Ovary (tissue), 9 donors: ENCODE results near the gene EPS8L1. TPM values are rescaled to one million over a fixed set of nuclear protein-coding genes. Genes with fewer than 3 reads are reported as not detected.

ENCODE experiments used
- DNase-seq, 5 donors: peaks; one replicate each; pipeline ENCODE4 v3.0.0-alpha.2; 2019 to 2020
- H3K27ac ChIP-seq, 2 donors: fragments of 200-600 bp; one replicate each; pipeline versions ENCODE4 v1.5.1 to v1.8.0; 2019 to 2022
- H3K27me3 ChIP-seq: fragments of 200-600 bp; one replicate; pipeline ENCODE4 v1.8.0; 2022
- H3K36me3 ChIP-seq: fragments of 200-600 bp; sonication (generic); one replicate; pipeline ENCODE4 v1.5.1; 2019
- H3K4me1 ChIP-seq: one replicate; pipeline ENCODE4 v1.8.1; 2013; ENCODE audit warnings: mild to moderate bottlenecking, moderate library complexity; ENCODE audit not compliant: insufficient read depth
- H3K4me3 ChIP-seq: fragments of 200-600 bp; sonication (generic); one replicate; pipeline ENCODE4 v1.5.1; 2017
- H3K9me3 ChIP-seq, 2 donors: fragments of 200-600 bp in 1 of 2; sonication (generic) in 1 of 2; one replicate each; pipeline versions ENCODE4 v1.5.1 to v1.8.1; 2013 to 2019; ENCODE audit warnings: mild to moderate bottlenecking in 1 of 2, moderate library complexity in 1 of 2
- EP300 ChIP-seq: sonication (generic); formaldehyde crosslinking; IDR thresholded peaks from one replicate; pipeline ENCODE4 v1.6.1; 2017; ENCODE audit warnings: antibody characterized with exemption
- POLR2A ChIP-seq: fragments of 450-650 bp; IDR thresholded peaks from one replicate; pipeline ENCODE4 v1.6.1; 2017; ENCODE audit warnings: antibody characterized with exemption, mild to moderate bottlenecking, moderate library complexity
- WGBS, 3 donors: extraction: QIAGEN DNeasy Blood & Tissue Kit in 1 of 3; methylation state at CpG; one replicate each; pipeline versions ENCODE4 v1.1.5 to v1.1.7; 2013 to 2017; 5-methylcytosine and 5-hydroxymethylcytosine counted together
- intact Hi-C, 4 donors: fragments of 100-400 bp; cut with DNase I; formaldehyde crosslinking; loops; one replicate each; pipeline versions ENCODE4 v1.11.0 to v1.15.1; 2022 to 2023
- polyA plus RNA-seq, 2 donors: library from polyadenylated mRNA; stranded (reverse); fragments of 200-250 nt in 1 of 2; fragments of 350-450 nt in 1 of 2; fragmentation: Illumina TruSeq in 1 of 2; extraction: RNeasy Lipid Tissue Mini Kit (QIAGEN cat#74804) in 1 of 2; gene quantifications; one replicate each; pipeline ENCODE4 v1.2.3, GENCODE V29; 2013 to 2014
- total RNA-seq, 7 donors: library from RNA; depleted of rRNA in 2 of 7; stranded (reverse); fragments of >200 nt in 2 of 7; fragmentation: NEBNext Ultra II Directional in 3 of 7; extraction: Animal tissue kit (Norgen Biotek cat#: 25700) in 3 of 7; gene quantifications; one replicate each; pipeline versions ENCODE4 v1.1.0 to v1.2.4, GENCODE V29; 2016 to 2023
- TF ChIP-seq, protein P1 (sequence below), 3 donors: fragments of 450-650 bp in 2 of 3; fragments of 200-600 bp in 1 of 3; IDR thresholded peaks; one replicate each; pipeline versions ENCODE4 v1.5.1 to v1.8.0; 2016 to 2022; ENCODE audit warnings: antibody characterized with exemption in 3 of 3, mild to moderate bottlenecking in 1 of 3
- donor health status: DM: no; HTN: no; CAD: no; lungs with moderate emphysema.
- donor health status: DM: no; HTN: no; CAD: no.
- donor health status: Bipolar disorder and iron deficiency.
- donor health status: DM: yes; HTN: yes; CAD: no.
- donor health status: DM: no; HTN: no; CAD: no.
- donor health status: DM: yes; HTN: yes; CAD: no.

Gene EPS8L1
- total and polyA plus RNA-seq, 9 donors = 0.87 to 142 (median 5.1) TPM

DNA sequence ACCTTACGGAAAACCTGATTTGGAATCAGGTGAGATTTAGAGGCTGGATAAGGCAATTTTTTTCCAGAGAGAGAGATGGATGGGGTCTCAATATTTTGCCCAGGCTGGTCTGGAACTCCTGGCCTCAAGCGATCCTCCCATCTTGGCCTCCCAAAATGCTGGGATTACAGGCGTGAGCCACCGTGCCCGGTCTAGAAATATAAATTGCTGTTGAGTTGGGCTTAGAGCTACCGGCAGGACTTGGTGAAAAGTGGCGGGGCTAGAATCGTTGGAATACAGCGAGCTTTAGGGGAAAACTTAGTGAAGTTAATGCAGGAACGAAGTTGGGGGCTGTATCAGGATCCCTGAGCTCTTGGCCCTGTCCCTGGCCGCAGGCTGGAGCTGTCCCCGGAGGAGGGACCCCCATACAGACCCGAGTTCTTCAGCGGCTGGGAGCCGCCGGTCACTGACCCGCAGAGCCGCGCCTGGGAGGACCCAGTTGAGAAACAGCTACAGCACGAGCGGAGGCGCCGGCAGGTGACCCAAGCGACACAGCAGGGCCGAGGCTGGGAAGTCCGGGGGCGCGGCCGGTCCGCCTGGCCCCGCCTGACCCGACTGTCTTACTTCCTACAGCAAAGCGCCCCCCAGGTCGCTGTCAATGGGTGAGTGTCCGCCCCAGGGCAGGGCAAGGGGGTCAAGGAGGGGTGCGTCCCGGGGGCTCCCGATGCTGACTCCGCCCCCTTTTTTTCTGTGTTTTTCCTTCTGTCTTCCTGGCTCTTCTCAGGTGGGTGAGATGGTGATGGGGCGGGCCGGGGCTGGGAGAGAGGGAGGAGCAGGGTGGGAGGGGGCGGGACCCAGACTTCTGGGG is 7.6 kb downstream of the EPS8L1 start:
- H3K27ac ChIP-seq = no peak overlapping the region
- no peaks in the 10 kb centered on the region for H3K36me3 ChIP-seq
- TF ChIP-seq POLR2A (no peak), EP300 (no peak)
- TF ChIP-seq, protein P1, sequence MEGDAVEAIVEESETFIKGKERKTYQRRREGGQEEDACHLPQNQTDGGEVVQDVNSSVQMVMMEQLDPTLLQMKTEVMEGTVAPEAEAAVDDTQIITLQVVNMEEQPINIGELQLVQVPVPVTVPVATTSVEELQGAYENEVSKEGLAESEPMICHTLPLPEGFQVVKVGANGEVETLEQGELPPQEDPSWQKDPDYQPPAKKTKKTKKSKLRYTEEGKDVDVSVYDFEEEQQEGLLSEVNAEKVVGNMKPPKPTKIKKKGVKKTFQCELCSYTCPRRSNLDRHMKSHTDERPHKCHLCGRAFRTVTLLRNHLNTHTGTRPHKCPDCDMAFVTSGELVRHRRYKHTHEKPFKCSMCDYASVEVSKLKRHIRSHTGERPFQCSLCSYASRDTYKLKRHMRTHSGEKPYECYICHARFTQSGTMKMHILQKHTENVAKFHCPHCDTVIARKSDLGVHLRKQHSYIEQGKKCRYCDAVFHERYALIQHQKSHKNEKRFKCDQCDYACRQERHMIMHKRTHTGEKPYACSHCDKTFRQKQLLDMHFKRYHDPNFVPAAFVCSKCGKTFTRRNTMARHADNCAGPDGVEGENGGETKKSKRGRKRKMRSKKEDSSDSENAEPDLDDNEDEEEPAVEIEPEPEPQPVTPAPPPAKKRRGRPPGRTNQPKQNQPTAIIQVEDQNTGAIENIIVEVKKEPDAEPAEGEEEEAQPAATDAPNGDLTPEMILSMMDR (IDR thresholded peaks at IDR 0.05) = no peak
- WGBS, 3 donors = 30 to 42% (median 42%) methylated on average over 42 of the region's 42 CpGs
- no peak for DNase-seq
- H3K4me3 ChIP-seq = no peak overlapping the region
- intact Hi-C loops = no loop called here
- peaks cover 0 to 4% of the 10 kb centered on the region in 2 donors for H3K9me3 ChIP-seq
- H3K4me1 ChIP-seq = peaks cover 16% of the 10 kb centered on the region
- H3K27me3 ChIP-seq = peaks cover 11% of the 10 kb centered on the region

DNA sequence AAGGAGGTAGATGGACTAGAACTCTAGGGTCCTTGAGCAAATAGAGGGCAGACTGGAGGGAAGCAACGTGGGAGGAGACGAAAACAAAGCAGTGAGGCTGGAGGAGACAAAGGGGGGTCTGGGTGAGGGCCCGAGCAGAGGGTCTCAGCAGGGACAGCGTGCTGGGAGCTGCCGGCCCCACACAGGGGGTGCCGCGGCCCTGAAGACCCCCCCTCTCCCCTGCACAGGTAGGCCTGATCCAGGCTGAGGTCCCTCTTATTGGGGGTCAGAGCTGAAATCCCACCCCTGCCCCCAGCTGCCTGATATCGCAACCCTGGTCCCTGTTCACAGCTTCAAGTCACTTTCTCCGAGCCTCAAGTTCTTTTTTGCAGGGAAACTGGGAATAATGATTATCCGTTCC is 8.7 kb downstream of the EPS8L1 start:
- H3K36me3 ChIP-seq = no peaks in the 10 kb centered on the region
- peaks cover 0 to 4% of the 10 kb centered on the region in 2 donors for H3K9me3 ChIP-seq
- DNase-seq = no peak
- TF ChIP-seq EP300 (no peak), POLR2A (no peak)
- TF ChIP-seq, protein P1 (IDR thresholded peaks at IDR 0.05) = no peak
- intact Hi-C loops = no loop called here
- H3K4me3 ChIP-seq = no peak overlapping the region
- WGBS, 3 donors = 61 to 65% (median 64%) methylated on average over 10 of the region's 10 CpGs
- peaks cover 16% of the 10 kb centered on the region for H3K4me1 ChIP-seq
- no peak overlapping the region for H3K27ac ChIP-seq
- H3K27me3 ChIP-seq = peaks cover 11% of the 10 kb centered on the region

DNA sequence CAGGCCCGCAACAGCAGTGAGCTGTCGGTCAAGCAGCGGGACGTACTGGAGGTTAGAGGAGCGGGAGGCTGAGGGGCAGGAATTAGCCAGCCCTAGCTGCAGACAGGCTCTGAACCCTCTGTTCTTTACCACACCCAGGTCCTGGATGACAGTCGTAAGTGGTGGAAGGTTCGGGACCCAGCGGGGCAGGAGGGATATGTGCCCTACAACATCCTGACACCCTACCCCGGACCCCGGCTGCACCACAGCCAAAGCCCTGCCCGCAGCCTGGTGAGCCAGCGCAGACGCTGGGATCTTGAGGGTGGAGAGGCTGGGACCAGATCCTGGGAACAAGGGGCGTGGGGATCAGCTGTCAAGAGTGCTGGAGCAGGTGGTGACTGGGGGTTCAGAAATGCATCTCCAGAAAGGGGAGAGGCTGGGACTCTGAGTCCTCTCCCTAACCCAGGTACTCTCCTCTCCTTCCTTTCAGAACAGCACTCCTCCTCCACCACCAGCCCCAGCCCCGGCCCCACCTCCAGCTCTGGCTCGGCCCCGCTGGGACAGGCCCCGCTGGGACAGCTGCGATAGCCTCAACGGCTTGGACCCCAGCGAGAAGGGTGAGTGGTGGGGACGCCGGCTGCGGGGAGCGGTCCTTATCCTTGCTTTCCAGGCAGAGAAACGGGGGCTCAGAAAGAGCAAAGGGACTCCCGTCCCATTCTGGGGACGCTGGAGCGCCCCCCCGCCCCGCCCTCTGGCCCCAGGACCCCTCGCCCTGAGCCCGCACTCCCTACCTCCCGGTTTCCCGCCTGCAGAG is 10.4 kb downstream of the EPS8L1 start:
- Histone ChIP-seq H3K27me3 (peaks cover 6% of the 10 kb centered on the region), H3K4me1 (peaks cover 9% of the 10 kb centered on the region), H3K36me3 (no peaks in the 10 kb centered on the region), H3K9me3 (peaks cover 0 to 4% of the 10 kb centered on the region in 2 donors), H3K27ac (no peak overlapping the region), H3K4me3 (peak overlapping the region; percentile 29)
- intact Hi-C loops = no loop called here
- WGBS, 3 donors = 20 to 26% (median 24%) methylated on average over 34 to 35 of the region's 35 CpGs
- peak in 1 of 5 donors; percentile 37 for DNase-seq
- TF ChIP-seq POLR2A (no peak), EP300 (no peak)
- TF ChIP-seq, protein P1 (IDR thresholded peaks at IDR 0.05) = no peak

DNA sequence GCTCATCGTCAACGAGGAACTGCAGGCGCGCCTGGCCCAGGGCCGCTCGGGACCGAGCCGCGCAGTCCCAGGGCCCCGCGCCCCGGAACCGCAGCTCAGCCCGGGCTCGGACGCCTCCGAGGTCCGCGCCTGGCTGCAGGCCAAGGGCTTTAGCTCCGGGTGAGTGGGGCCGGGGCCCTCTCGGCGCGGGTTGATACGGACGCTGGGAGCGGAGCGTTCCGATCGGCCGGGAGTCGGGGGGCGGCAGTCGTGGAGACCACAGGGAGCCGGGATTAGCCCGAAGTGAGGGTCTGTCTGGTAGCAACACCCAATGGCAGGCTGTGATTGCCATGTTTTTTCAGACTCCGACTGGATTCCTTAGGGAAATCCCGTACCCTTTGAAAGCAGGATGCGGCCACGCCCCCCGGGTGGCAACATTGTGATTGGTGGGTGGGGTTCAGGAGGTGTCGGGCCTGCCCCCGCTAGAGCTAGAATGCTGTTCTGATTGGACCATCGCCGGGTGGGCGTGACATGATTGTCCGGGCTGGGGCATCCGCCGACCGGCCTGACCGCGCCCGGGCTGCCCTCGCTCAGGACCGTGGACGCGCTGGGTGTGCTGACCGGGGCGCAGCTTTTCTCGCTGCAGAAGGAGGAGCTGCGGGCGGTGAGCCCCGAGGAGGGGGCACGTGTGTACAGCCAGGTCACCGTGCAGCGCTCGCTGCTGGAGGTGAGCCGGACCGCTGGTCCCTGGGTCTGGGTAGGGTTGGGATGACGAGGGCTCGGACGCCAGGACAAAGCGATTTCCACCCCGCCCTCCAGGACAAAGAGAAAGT is 11.3 kb downstream of the EPS8L1 start:
- Histone ChIP-seq H3K4me1 (peaks cover 7% of the 10 kb centered on the region), H3K9me3 (peaks cover 0 to 4% of the 10 kb centered on the region in 2 donors), H3K27ac (no peak overlapping the region), H3K4me3 (peak overlapping the region; percentile 29), H3K27me3 (peaks cover 6% of the 10 kb centered on the region), H3K36me3 (no peaks in the 10 kb centered on the region)
- 0 to 1% (median 1%) methylated on average over 66 to 74 of the region's 74 CpGs for WGBS, 3 donors
- DNase-seq = peak; percentile 92 to 95 (median 92)
- TF ChIP-seq EP300 (no peak), POLR2A (no peak)
- TF ChIP-seq, protein P1 (IDR thresholded peaks at IDR 0.05) = no peak
- intact Hi-C loops = no loop called here
